Heart left ventricle (tissue), 16 donors: Measurements from ENCODE around the gene NOL12. TPM values are rescaled to one million over a fixed set of nuclear protein-coding genes. Genes with fewer than 3 reads are reported as not detected.

Experiments
- ATAC-seq, 4 donors: fragments of 200-7000 bp; cut with Tn5 transposase; one replicate each; pipeline ENCODE4 v1.9.1; 2020 to 2022; ENCODE audit warnings: moderate library complexity in 4 of 4, mild to moderate bottlenecking in 3 of 4, moderate number of reproducible peaks in 1 of 4
- DNase-seq, 5 donors: peaks; one replicate each; pipeline ENCODE4 v3.0.0-alpha.2; 2020
- H3K27ac ChIP-seq, 12 donors: fragments of 200-600 bp; sonication (generic) in 4 of 12; one replicate each; pipeline versions ENCODE4 v1.5.0 to v1.8.0; 2016 to 2022; ENCODE audit warnings: mild to moderate bottlenecking in 2 of 12
- H3K27me3 ChIP-seq, 9 donors: fragments of 200-600 bp; sonication (generic) in 2 of 9; one replicate each; pipeline versions ENCODE4 v1.5.1 to v1.8.0; 2016 to 2022; ENCODE audit warnings: mild to moderate bottlenecking in 3 of 9
- H3K36me3 ChIP-seq, 9 donors: fragments of 200-600 bp; sonication (generic) in 2 of 9; one replicate each; pipeline versions ENCODE4 v1.5.0 to v1.8.0; 2018 to 2022; ENCODE audit warnings: mild to moderate bottlenecking in 2 of 9
- H3K4me1 ChIP-seq, 12 donors: fragments of 200-600 bp; sonication (generic) in 4 of 12; one replicate each; pipeline versions ENCODE4 v1.5.0 to v1.8.0; 2016 to 2022; ENCODE audit warnings: mild to moderate bottlenecking in 3 of 12
- H3K4me3 ChIP-seq, 12 donors: fragments of 200-600 bp; sonication (generic) in 4 of 12; one replicate each; pipeline versions ENCODE4 v1.5.0 to v1.8.0; 2017 to 2022; ENCODE audit warnings: mild to moderate bottlenecking in 9 of 12, moderate library complexity in 4 of 12
- H3K9me3 ChIP-seq, 12 donors: fragments of 200-600 bp; sonication (generic) in 4 of 12; one replicate each; pipeline versions ENCODE4 v1.5.0 to v1.8.0; 2016 to 2022; ENCODE audit warnings: mild to moderate bottlenecking in 1 of 12
- CTCF ChIP-seq, 12 donors: fragments of 200-600 bp; sonication (generic) in 4 of 12; IDR thresholded peaks; one replicate each; pipeline versions ENCODE4 v1.5.0 to v1.8.0; 2018 to 2022; ENCODE audit warnings: antibody characterized with exemption in 12 of 12, mild to moderate bottlenecking in 5 of 12
- POLR2A ChIP-seq, 2 donors: fragments of 450-650 bp; IDR thresholded peaks; one replicate each; pipeline ENCODE4 v1.6.1; 2017; ENCODE audit warnings: antibody characterized with exemption in 2 of 2, mild to moderate bottlenecking in 2 of 2, moderate library complexity in 2 of 2
- WGBS, 4 donors: extraction: QIAGEN DNeasy Blood & Tissue Kit in 2 of 4; methylation state at CpG; one replicate each; pipeline versions ENCODE4 v1.1.5 to v1.1.7; 2013 to 2018; 5-methylcytosine and 5-hydroxymethylcytosine counted together
- intact Hi-C, 10 donors: fragments of 100-400 bp; cut with DNase I; formaldehyde crosslinking; loops; one replicate each; pipeline versions ENCODE4 v1.11.1 to v1.14.2; 2022
- polyA plus RNA-seq, 2 donors: library from polyadenylated mRNA; stranded (reverse); fragments of 200-250 nt; gene quantifications; one replicate each; pipeline ENCODE4 v1.2.3, GENCODE V29; 2013
- total RNA-seq, 9 donors: library from RNA; depleted of rRNA in 2 of 9; stranded (reverse); fragments of >200 nt in 2 of 9; fragmentation: NEBNext Ultra II Directional in 3 of 9; extraction: Animal tissue kit (Norgen Biotek cat#: 25700) in 3 of 9; gene quantifications; one replicate each; pipeline versions ENCODE4 v1.1.0 to v1.2.4, GENCODE V29; 2016 to 2023
- donor health status: ischemic (EF 13 %, LVEDD 7.1; RV severe dilation, severe dysfunction).
- donor health status: healthy with polysubstance abuse.
- donor health status: DM: no; HTN: yes; CAD: no.
- donor health status: DM: no; HTN: no; CAD: no.
- donor health status: ischemic (EF 25% LVEDD 6.9; RV normal size, moderate dysfunction).
- donor health status: ischemic (EF 25% LVEDD 5.7; RV mildly dilated, moderate dysfunction).
- donor health status: healthy.
- donor health status: DM: yes; HTN: yes; CAD: no.
- donor health status: ischemic (EF 35%, LVEDD 5.7; RV mildly dilated, moderate dysfunction).
- donor health status: nonischemic (EF 11% LVEDD 7.7; RV severe dilation, severe dysfunction).
- donor health status: DM: yes; HTN: yes; CAD: no.
- donor health status: PGD.
- donor health status: ischemic (EF 29% LVEDD 5.4; RV normal size, mild dysfunction).
- donor health status: nonischemic (EF 23%, LVEDD 6.1; RV moderate dilation, normal function).

The NOL12 gene
- total and polyA plus RNA-seq, 11 donors, result 8.0 to 29.2 (median 14.3) TPM

- Histone ChIP-seq H3K27ac (no peak overlapping the region), H3K4me3 (no peak overlapping the region), H3K9me3 (no peaks in the 10 kb centered on the region), H3K36me3 (peaks cover 0 to 20% (median 13%) of the 10 kb centered on the region in 9 donors), H3K4me1 (peaks cover 0 to 25% (median 11%) of the 10 kb centered on the region in 12 donors), H3K27me3 (no peaks in the 10 kb centered on the region)
- WGBS, 4 donors, result 80 to 90% (median 87%) methylated on average over 6 of the region's 6 CpGs
- TF ChIP-seq CTCF (IDR thresholded peaks at IDR 0.05) (no peak), POLR2A (IDR thresholded peaks at IDR 0.05) (no peak)
- DNase-seq, result no peak
- no peak for ATAC-seq
- intact Hi-C loops, result no loop called here
Measured at GRCh38 chr22:37669586-37669985, 16.6 kb upstream of the NOL12 start.

GRCh38 chr22:37672206-37672919, 13.8 kb upstream of the NOL12 start:
- WGBS, 4 donors, result 78 to 93% (median 87%) methylated on average over 12 to 15 of the region's 15 CpGs
- ATAC-seq, result no peak
- intact Hi-C loops, result no loop called here

GRCh38 chr22:37672920-37673455, 13.2 kb upstream of the NOL12 start:
- peaks cover 3 to 52% (median 25%) of the 10 kb centered on the region in 12 donors for H3K4me1 ChIP-seq
- peak overlapping the region in 3 of 12 donors; percentile 95 to 98 (median 98) for H3K27ac ChIP-seq

More at GRCh38 chr22:37672206-37672919, 13.8 kb upstream of the NOL12 start:
- Histone ChIP-seq H3K27me3 (no peaks in the 10 kb centered on the region), H3K27ac (peak overlapping the region in 2 of 12 donors; percentile 95 to 98), H3K9me3 (no peaks in the 10 kb centered on the region), H3K4me1 (peaks cover under 1 to 46% (median 21%) of the 10 kb centered on the region in 12 donors), H3K4me3 (no peak overlapping the region), H3K36me3 (peaks cover 0 to 4% (median 0%) of the 10 kb centered on the region in 9 donors)
- no peak for TF ChIP-seq CTCF (IDR thresholded peaks at IDR 0.05)
- no peak for TF ChIP-seq POLR2A (IDR thresholded peaks at IDR 0.05)
- no peak for DNase-seq

More at GRCh38 chr22:37672920-37673455, 13.2 kb upstream of the NOL12 start:
- ATAC-seq (no peak), DNase-seq (no peak)
- TF ChIP-seq CTCF (IDR thresholded peaks at IDR 0.05), result no peak
- TF ChIP-seq POLR2A (IDR thresholded peaks at IDR 0.05), result no peak
- WGBS, 4 donors, result 72 to 97% (median 79%) methylated on average over 3 to 11 of the region's 11 CpGs
- Histone ChIP-seq H3K36me3 (peaks cover 0 to 7% (median 3%) of the 10 kb centered on the region in 9 donors), H3K27me3 (no peaks in the 10 kb centered on the region), H3K4me3 (no peak overlapping the region), H3K9me3 (no peaks in the 10 kb centered on the region)
- intact Hi-C loops, result no loop called here
